Measurements from ENCODE around the gene GABPB1. TPM values are rescaled to one million over a fixed set of nuclear protein-coding genes. Genes with fewer than 3 reads are reported as not detected.
"Not testable (repeated sequence)": the region's sequence is repeated elsewhere in the genome, so short reads cannot be mapped to it uniquely, and the experiment has no call there.

The GABPB1 gene
- total RNA-seq, 2 donors from 2014 or later: 32.0 to 37.5 TPM

- H3K4me3 Mint-ChIP-seq: no peak overlapping the region
- no peak overlapping the region for H3K27ac ChIP-seq (ENCODE audit: low read depth, low read length)
- no peaks in the 10 kb centered on the region for H3K36me3 Mint-ChIP-seq (ENCODE audit: low read depth)
- H3K9me3 ChIP-seq (ENCODE audit: control insufficient read depth, low read length): no peaks in the 10 kb centered on the region
- WGBS, 2 experiments (ENCODE audit: insufficient coverage in 1 of 2, insufficient read length in 1 of 2): no CpG with 5 or more reads among the region's 1 CpG
- H3K9me3 Mint-ChIP-seq: peaks cover 3% of the 10 kb centered on the region
- no peak overlapping the region for H3K27ac Mint-ChIP-seq
- H3K4me3 ChIP-seq (ENCODE audit: low read length): no peak overlapping the region
- no peaks in the 10 kb centered on the region for H3K27me3 Mint-ChIP-seq (ENCODE audit: insufficient read depth)
- peaks cover 9% of the 10 kb centered on the region for H3K4me1 Mint-ChIP-seq
- no peak overlapping the region for H3K9ac ChIP-seq (ENCODE audit: extremely low read depth, low read length, poor library complexity, severe bottlenecking)
- H3K36me3 ChIP-seq (ENCODE audit: control insufficient read depth, insufficient read depth, low read length): no peaks in the 10 kb centered on the region
- no peak for DNase-seq
- TF ChIP-seq CTCF (conservative IDR thresholded peaks at IDR 0.05): no peak
- no peaks in the 10 kb centered on the region for H3K4me1 ChIP-seq (ENCODE audit: control insufficient read depth, insufficient read depth, low read length)
- no peaks in the 10 kb centered on the region for H3K27me3 ChIP-seq (ENCODE audit: control insufficient read depth, insufficient read depth, low read length, poor library complexity, severe bottlenecking)
These were observed 26.4 kb upstream of the GABPB1 start for GRCh38 chr15:50381438-50381837.

GRCh38 chr15:50380089-50380488, 25.1 kb upstream of the GABPB1 start:
- Histone ChIP-seq H3K27me3 (ENCODE audit: control insufficient read depth, insufficient read depth, low read length, poor library complexity, severe bottlenecking) (no peaks in the 10 kb centered on the region), H3K36me3 (ENCODE audit: control insufficient read depth, insufficient read depth, low read length) (no peaks in the 10 kb centered on the region), H3K9ac (ENCODE audit: extremely low read depth, low read length, poor library complexity, severe bottlenecking) (no peak overlapping the region), H3K4me3 (ENCODE audit: low read length) (no peak overlapping the region), H3K27ac (ENCODE audit: low read depth, low read length) (no peak overlapping the region), H3K4me1 (ENCODE audit: control insufficient read depth, insufficient read depth, low read length) (no peaks in the 10 kb centered on the region), H3K9me3 (ENCODE audit: control insufficient read depth, low read length) (no peaks in the 10 kb centered on the region)
- Mint-ChIP-seq H3K36me3 (ENCODE audit: low read depth) (no peaks in the 10 kb centered on the region), H3K27ac (no peak overlapping the region), H3K4me3 (no peak overlapping the region), H3K4me1 (peaks cover 9% of the 10 kb centered on the region), H3K9me3 (peaks cover 2% of the 10 kb centered on the region), H3K27me3 (ENCODE audit: insufficient read depth) (no peaks in the 10 kb centered on the region)
- 88 to 100% methylated on average over 1 of the region's 1 CpG for WGBS, 2 experiments (ENCODE audit: insufficient coverage in 1 of 2, insufficient read length in 1 of 2)
- DNase-seq: no peak
- no peak for TF ChIP-seq CTCF (conservative IDR thresholded peaks at IDR 0.05)

- not testable (repeated sequence) for H3K27ac ChIP-seq (ENCODE audit: low read depth, low read length); H3K36me3 ChIP-seq (ENCODE audit: control insufficient read depth, insufficient read depth, low read length); H3K9me3 Mint-ChIP-seq; H3K27me3 ChIP-seq (ENCODE audit: control insufficient read depth, insufficient read depth, low read length, poor library complexity, severe bottlenecking); H3K4me1 ChIP-seq (ENCODE audit: control insufficient read depth, insufficient read depth, low read length); H3K4me3 ChIP-seq (ENCODE audit: low read length); H3K36me3 Mint-ChIP-seq (ENCODE audit: low read depth); H3K27ac Mint-ChIP-seq; H3K27me3 Mint-ChIP-seq (ENCODE audit: insufficient read depth); H3K9ac ChIP-seq (ENCODE audit: extremely low read depth, low read length, poor library complexity, severe bottlenecking); DNase-seq; H3K4me3 Mint-ChIP-seq; H3K9me3 ChIP-seq (ENCODE audit: control insufficient read depth, low read length); H3K4me1 Mint-ChIP-seq
- 94 to 100% methylated on average over 2 to 7 of the region's 7 CpGs for WGBS, 2 experiments (ENCODE audit: insufficient coverage in 1 of 2, insufficient read length in 1 of 2)
These were observed 24.4 kb upstream of the GABPB1 start for GRCh38 chr15:50379413-50379812.

GRCh38 chr15:50378776-50379175, 23.8 kb upstream of the GABPB1 start:
- H3K4me1 Mint-ChIP-seq: peaks cover 9% of the 10 kb centered on the region
- no peak overlapping the region for H3K4me3 Mint-ChIP-seq
- no peak for DNase-seq
- no peak overlapping the region for H3K27ac Mint-ChIP-seq
- H3K27me3 ChIP-seq (ENCODE audit: control insufficient read depth, insufficient read depth, low read length, poor library complexity, severe bottlenecking): no peaks in the 10 kb centered on the region
- no peak overlapping the region for H3K9ac ChIP-seq (ENCODE audit: extremely low read depth, low read length, poor library complexity, severe bottlenecking)
- H3K36me3 Mint-ChIP-seq (ENCODE audit: low read depth): no peaks in the 10 kb centered on the region
- 83 to 100% methylated on average over 1 of the region's 1 CpG for WGBS, 2 experiments (ENCODE audit: insufficient coverage in 1 of 2, insufficient read length in 1 of 2)
- H3K9me3 ChIP-seq (ENCODE audit: control insufficient read depth, low read length): no peaks in the 10 kb centered on the region
- H3K4me3 ChIP-seq (ENCODE audit: low read length): no peak overlapping the region
- H3K9me3 Mint-ChIP-seq: no peaks in the 10 kb centered on the region
- no peak for TF ChIP-seq CTCF (conservative IDR thresholded peaks at IDR 0.05)
- no peaks in the 10 kb centered on the region for H3K4me1 ChIP-seq (ENCODE audit: control insufficient read depth, insufficient read depth, low read length)
- H3K36me3 ChIP-seq (ENCODE audit: control insufficient read depth, insufficient read depth, low read length): no peaks in the 10 kb centered on the region
- no peak overlapping the region for H3K27ac ChIP-seq (ENCODE audit: low read depth, low read length)
- H3K27me3 Mint-ChIP-seq (ENCODE audit: insufficient read depth): no peaks in the 10 kb centered on the region

All from endodermal cell (in vitro differentiated cells).